ENCODE results near the gene LOXL3.
"Not testable (repeated sequence)": the region's sequence is repeated elsewhere in the genome, so short reads cannot be mapped to it uniquely, and the experiment has no call there.

The LOXL3 gene

GRCh38 chr2:74488643-74489481 lies 64.9 kb downstream of the LOXL3 start:
- DNase-seq (ENCODE audit: low spot score), result no peak

- no peak for DNase-seq (ENCODE audit: low spot score)
Measured at GRCh38 chr2:74486141-74486540, 67.6 kb downstream of the LOXL3 start.

- DNase-seq (ENCODE audit: low spot score), result not testable (repeated sequence)
Measured at GRCh38 chr2:74483675-74484164, 70.0 kb downstream of the LOXL3 start.

GRCh38 chr2:74482801-74483674 lies 70.7 kb downstream of the LOXL3 start, which contains the start of the genes CCDC142 and TTC31:
Gene CCDC142 (minus strand): TSS chr2:74482998. CDS start chr2:74482837, 161 bp downstream.
Gene TTC31 (plus strand): TSS chr2:74483081. CDS start chr2:74483096, 15 bp downstream.
- DNase-seq (ENCODE audit: low spot score), result peak; percentile 94

Data from hepatic stellate cell (primary cell).